GM23338 (cell line): Measurements from ENCODE around the gene PIPOX. TPM values are rescaled to one million over a fixed set of nuclear protein-coding genes. Genes with fewer than 3 reads are reported as not detected.
A peak's percentile ranks its signal among the peaks of the same experiment; 100 is the strongest.

Source experiments
- ATAC-seq: fragments of 200-7000 bp; cut with Tn5 transposase; 3 replicates; pipeline ENCODE4 v1.9.1; 2020
- DNase-seq: peaks from one replicate; pipeline ENCODE4 v3.0.0-alpha.2; 2015; ENCODE audit warnings: low spot score
- H2AFZ ChIP-seq: fragments of 200-600 bp; sonication (generic); 2 replicates; pipeline ENCODE4 v1.8.0; 2016; ENCODE audit warnings: antibody characterized with exemption, mild to moderate bottlenecking, moderate library complexity
- H3F3A ChIP-seq: fragments of 200-600 bp; sonication (generic); replicated peaks from 2 replicates; pipeline ENCODE4 v1.8.0; 2017; ENCODE audit warnings: antibody characterized with exemption, mixed run types, low read depth
- H3K27ac ChIP-seq: fragments of 200-600 bp; sonication (generic); 2 replicates; pipeline ENCODE4 v1.6.1; 2016; ENCODE audit warnings: low read depth
- H3K27me3 ChIP-seq: fragments of 200-600 bp; sonication (generic); 2 replicates; pipeline ENCODE4 v1.8.0; 2016; ENCODE audit warnings: mild to moderate bottlenecking, mixed run types, moderate library complexity; ENCODE audit not compliant: insufficient read depth
- H3K36me3 ChIP-seq: fragments of 200-600 bp; sonication (generic); 2 replicates; pipeline ENCODE4 v1.8.0; 2016; ENCODE audit warnings: mild to moderate bottlenecking; ENCODE audit not compliant: insufficient read depth
- H3K4me1 ChIP-seq: fragments of 200-600 bp; sonication (generic); 2 replicates; pipeline ENCODE4 v1.8.0; 2016; ENCODE audit warnings: mild to moderate bottlenecking, moderate library complexity; ENCODE audit not compliant: insufficient read depth
- H3K4me2 ChIP-seq: fragments of 200-600 bp; sonication (generic); 2 replicates; pipeline ENCODE4 v1.7.1; 2017; ENCODE audit warnings: mixed run types
- H3K4me3 ChIP-seq: fragments of 200-600 bp; sonication (generic); 2 replicates; pipeline ENCODE4 v1.6.1; 2016; ENCODE audit warnings: mixed run types
- H3K79me2 ChIP-seq: fragments of 200-600 bp; sonication (generic); replicated peaks from 2 replicates; pipeline ENCODE4 v1.8.0; 2017; ENCODE audit warnings: mild to moderate bottlenecking; ENCODE audit not compliant: insufficient read depth
- H3K9me2 ChIP-seq: fragments of 200-600 bp; sonication (generic); 2 replicates; pipeline ENCODE4 v1.8.0; 2017; ENCODE audit not compliant: insufficient read depth
- H4K20me1 ChIP-seq: fragments of 200-600 bp; sonication (generic); replicated peaks from 2 replicates; pipeline ENCODE4 v1.8.0; 2017; ENCODE audit warnings: mild to moderate bottlenecking; ENCODE audit not compliant: insufficient read depth
- H3K27ac Mint-ChIP-seq: 2 replicates; pipeline ENCODE4 v1.8.0; 2020; ENCODE audit warnings: inconsistent platforms, mild to moderate bottlenecking, moderate library complexity, mixed read lengths
- H3K27me3 Mint-ChIP-seq: 3 replicates; pipeline ENCODE4 v1.8.0; 2022; ENCODE audit warnings: low read depth, mild to moderate bottlenecking, moderate library complexity, mixed read lengths, inconsistent platforms; ENCODE audit not compliant: insufficient read depth, poor library complexity
- H3K36me3 Mint-ChIP-seq: 3 replicates; pipeline ENCODE4 v1.8.0; 2021; ENCODE audit warnings: low read depth, mild to moderate bottlenecking, inconsistent platforms, moderate library complexity, mixed read lengths
- H3K4me1 Mint-ChIP-seq: 3 replicates; pipeline ENCODE4 v1.8.0; 2020; ENCODE audit warnings: mild to moderate bottlenecking, inconsistent platforms, mixed read lengths
- H3K4me3 Mint-ChIP-seq: 3 replicates; pipeline ENCODE4 v1.8.0; 2021; ENCODE audit warnings: moderate library complexity, mild to moderate bottlenecking, inconsistent platforms, mixed read lengths
- H3K9me3 Mint-ChIP-seq: 3 replicates; pipeline ENCODE4 v1.8.0; 2020; ENCODE audit warnings: moderate library complexity, mild to moderate bottlenecking, inconsistent platforms, mixed read lengths
- CREB1 ChIP-seq: fragments of 250-450 bp; sonication (Bioruptor Pico); IDR thresholded peaks from 2 replicates; pipeline ENCODE4 v1.5.0; 2020; ENCODE audit warnings: low read depth, mild to moderate bottlenecking, moderate library complexity
- ETS1 ChIP-seq: IDR thresholded peaks from 2 replicates; pipeline ENCODE4 v1.6.1; 2016; ENCODE audit warnings: antibody characterized with exemption
- EZH2 ChIP-seq: fragments of 200-600 bp; sonication (generic); IDR thresholded peaks from one replicate; pipeline ENCODE4 v1.8.0; 2017; ENCODE audit warnings: antibody characterized with exemption, mild to moderate bottlenecking, low read depth; ENCODE audit not compliant: unreplicated experiment
- POLR2AphosphoS5 ChIP-seq: IDR thresholded peaks from 2 replicates; pipeline ENCODE4 v1.6.1; 2016; ENCODE audit warnings: antibody characterized with exemption, low read depth
- REST ChIP-seq: IDR thresholded peaks from one replicate; pipeline ENCODE4 v1.6.1; 2018; ENCODE audit warnings: antibody characterized with exemption; ENCODE audit not compliant: unreplicated experiment
- STAT1 ChIP-seq: IDR thresholded peaks from one replicate; pipeline ENCODE4 v1.6.1; 2016; ENCODE audit warnings: antibody characterized with exemption; ENCODE audit not compliant: unreplicated experiment
- ZNF114 ChIP-seq: fragments of 250-450 bp; sonication (Bioruptor Pico); IDR thresholded peaks from 2 replicates; pipeline ENCODE4 v1.5.0; 2020; ENCODE audit warnings: mild to moderate bottlenecking, moderate library complexity
- ZNF331 ChIP-seq: fragments of 250-450 bp; sonication (Bioruptor Pico); IDR thresholded peaks from 2 replicates; pipeline ENCODE4 v1.5.0; 2020; ENCODE audit warnings: low read depth, mild to moderate bottlenecking, moderate library complexity
- ZNF462 ChIP-seq: fragments of 250-450 bp; sonication (Bioruptor Pico); IDR thresholded peaks from 2 replicates; pipeline ENCODE4 v1.5.0; 2020; ENCODE audit warnings: mild to moderate bottlenecking, moderate library complexity
- polyA plus RNA-seq: library from polyadenylated mRNA; unstranded; fragments of >200 nt; fragmentation: Nextera tagmentation; extraction: Ambion mirVana; gene quantifications from 2 replicates; pipeline ENCODE4 v1.2.1, GENCODE V29; 2016
- total RNA-seq: library from RNA; depleted of rRNA; stranded (reverse); fragments of >200 nt; shearing (Covaris generic); gene quantifications from 2 replicates; pipeline ENCODE4 v1.2.3, GENCODE V29; 2014
- TF ChIP-seq, protein P1 (sequence below), 2 experiments: fragments of 200-600 bp in 1 of 2; sonication (generic) in 1 of 2; conservative IDR thresholded peaks; 2 replicates each; pipeline versions ENCODE4 v1.5.1 to v1.6.1; 2016 to 2017; ENCODE audit warnings: antibody characterized with exemption in 2 of 2, low read depth in 2 of 2, mild to moderate bottlenecking in 2 of 2, moderate library complexity in 1 of 2

The PIPOX gene
- total and polyA plus RNA-seq, 2 experiments from 2014 or later = 22.6 to 34.6 TPM

DNA sequence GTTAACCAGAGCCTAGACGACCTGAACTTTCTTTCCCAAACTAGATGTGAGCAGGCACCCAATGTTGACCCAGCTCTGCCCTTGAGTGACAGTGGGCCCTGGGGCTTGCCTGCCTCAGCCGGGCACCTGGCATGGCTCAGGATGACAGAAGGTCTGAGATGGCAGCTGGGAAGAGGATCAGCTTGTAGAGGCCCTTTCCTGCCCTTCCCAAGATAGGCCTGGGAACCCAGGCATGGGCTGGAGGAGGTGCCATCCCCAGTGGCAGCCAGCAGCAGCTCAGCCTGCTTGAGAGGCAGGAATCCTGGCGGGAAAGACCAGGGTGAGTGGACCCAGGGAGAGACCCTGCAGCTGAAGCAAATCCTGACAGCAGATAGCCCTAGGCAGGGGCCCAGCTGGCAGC lies 59.1 kb downstream of the PIPOX start (continued):
- TF ChIP-seq REST = no peak
- no peak for TF ChIP-seq POLR2AphosphoS5
- no peak for TF ChIP-seq EZH2
- no peak for TF ChIP-seq ZNF331

DNA sequence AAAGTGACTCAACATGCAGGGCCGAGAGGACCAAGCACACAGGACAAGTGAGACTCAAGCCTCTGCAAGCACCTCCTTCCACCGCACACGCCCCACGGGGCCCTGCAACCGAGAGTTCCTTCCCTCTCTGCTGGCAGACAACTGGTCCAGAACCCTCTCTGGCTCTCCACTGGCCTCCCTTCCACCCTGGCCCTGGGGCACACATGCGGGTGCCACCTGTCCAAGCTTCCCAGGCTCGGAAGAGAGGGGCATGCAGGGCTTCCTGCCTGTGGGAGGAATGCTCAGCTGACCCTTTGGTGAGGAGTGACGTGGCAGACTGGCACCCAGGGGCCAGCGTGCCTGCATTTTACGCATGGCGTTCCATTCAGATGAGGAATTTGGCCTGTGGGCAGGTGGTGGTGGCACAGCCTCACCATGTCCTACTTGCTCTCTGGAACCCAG lies 59.8 kb downstream of the PIPOX start:
- peaks cover 5% of the 10 kb centered on the region; the same call in 1 of the 2 replicates for H3K36me3 ChIP-seq
- H3K27ac ChIP-seq = no peak overlapping the region
- H3K4me3 Mint-ChIP-seq = no peak overlapping the region; the same call in 2 of the 3 replicates
- no peak overlapping the region for H3K4me3 ChIP-seq
- no peaks in the 10 kb centered on the region for H3F3A ChIP-seq
- no peaks in the 10 kb centered on the region for H4K20me1 ChIP-seq
- H3K9me3 Mint-ChIP-seq = no peaks in the 10 kb centered on the region
- ATAC-seq (no peak), DNase-seq (no peak)
- peaks cover 21% of the 10 kb centered on the region for H3K4me1 Mint-ChIP-seq
- no peaks in the 10 kb centered on the region for H3K79me2 ChIP-seq
- no peaks in the 10 kb centered on the region for H3K27me3 ChIP-seq
- H3K27ac Mint-ChIP-seq = peak overlapping the region; percentile 13; the same call in 1 of the 2 replicates
- TF ChIP-seq CREB1 = no peak
- TF ChIP-seq ZNF331 = no peak
- TF ChIP-seq ETS1 = no peak
- TF ChIP-seq ZNF114 (CRISPR knock-in tag) = no peak
- no peak for TF ChIP-seq EZH2
- no peak for TF ChIP-seq ZNF462 (CRISPR knock-in tag)
- no peak for TF ChIP-seq POLR2AphosphoS5
- TF ChIP-seq, protein P1, sequence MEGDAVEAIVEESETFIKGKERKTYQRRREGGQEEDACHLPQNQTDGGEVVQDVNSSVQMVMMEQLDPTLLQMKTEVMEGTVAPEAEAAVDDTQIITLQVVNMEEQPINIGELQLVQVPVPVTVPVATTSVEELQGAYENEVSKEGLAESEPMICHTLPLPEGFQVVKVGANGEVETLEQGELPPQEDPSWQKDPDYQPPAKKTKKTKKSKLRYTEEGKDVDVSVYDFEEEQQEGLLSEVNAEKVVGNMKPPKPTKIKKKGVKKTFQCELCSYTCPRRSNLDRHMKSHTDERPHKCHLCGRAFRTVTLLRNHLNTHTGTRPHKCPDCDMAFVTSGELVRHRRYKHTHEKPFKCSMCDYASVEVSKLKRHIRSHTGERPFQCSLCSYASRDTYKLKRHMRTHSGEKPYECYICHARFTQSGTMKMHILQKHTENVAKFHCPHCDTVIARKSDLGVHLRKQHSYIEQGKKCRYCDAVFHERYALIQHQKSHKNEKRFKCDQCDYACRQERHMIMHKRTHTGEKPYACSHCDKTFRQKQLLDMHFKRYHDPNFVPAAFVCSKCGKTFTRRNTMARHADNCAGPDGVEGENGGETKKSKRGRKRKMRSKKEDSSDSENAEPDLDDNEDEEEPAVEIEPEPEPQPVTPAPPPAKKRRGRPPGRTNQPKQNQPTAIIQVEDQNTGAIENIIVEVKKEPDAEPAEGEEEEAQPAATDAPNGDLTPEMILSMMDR (conservative IDR thresholded peaks at IDR 0.05; ENCODE audit: low read depth in 2 of 2) = no peak
- TF ChIP-seq STAT1 = no peak
- H3K9me2 ChIP-seq = no peaks in the 10 kb centered on the region
- no peak overlapping the region for H2AFZ ChIP-seq
- no peaks in the 10 kb centered on the region for H3K4me1 ChIP-seq
- H3K4me2 ChIP-seq = no peak overlapping the region
- peaks cover 11% of the 10 kb centered on the region for H3K27me3 Mint-ChIP-seq
- H3K36me3 Mint-ChIP-seq = peaks cover 30% of the 10 kb centered on the region
